Measurements from ENCODE around the gene ZYG11A.

- TF ChIP-seq, protein P1, sequence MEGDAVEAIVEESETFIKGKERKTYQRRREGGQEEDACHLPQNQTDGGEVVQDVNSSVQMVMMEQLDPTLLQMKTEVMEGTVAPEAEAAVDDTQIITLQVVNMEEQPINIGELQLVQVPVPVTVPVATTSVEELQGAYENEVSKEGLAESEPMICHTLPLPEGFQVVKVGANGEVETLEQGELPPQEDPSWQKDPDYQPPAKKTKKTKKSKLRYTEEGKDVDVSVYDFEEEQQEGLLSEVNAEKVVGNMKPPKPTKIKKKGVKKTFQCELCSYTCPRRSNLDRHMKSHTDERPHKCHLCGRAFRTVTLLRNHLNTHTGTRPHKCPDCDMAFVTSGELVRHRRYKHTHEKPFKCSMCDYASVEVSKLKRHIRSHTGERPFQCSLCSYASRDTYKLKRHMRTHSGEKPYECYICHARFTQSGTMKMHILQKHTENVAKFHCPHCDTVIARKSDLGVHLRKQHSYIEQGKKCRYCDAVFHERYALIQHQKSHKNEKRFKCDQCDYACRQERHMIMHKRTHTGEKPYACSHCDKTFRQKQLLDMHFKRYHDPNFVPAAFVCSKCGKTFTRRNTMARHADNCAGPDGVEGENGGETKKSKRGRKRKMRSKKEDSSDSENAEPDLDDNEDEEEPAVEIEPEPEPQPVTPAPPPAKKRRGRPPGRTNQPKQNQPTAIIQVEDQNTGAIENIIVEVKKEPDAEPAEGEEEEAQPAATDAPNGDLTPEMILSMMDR (IDR thresholded peaks at IDR 0.05) = no peak
- no peak for TF ChIP-seq ZFX (IDR thresholded peaks at IDR 0.05; ENCODE audit: borderline replicate concordance)
These were observed 24.7 kb downstream of the ZYG11A start for GRCh38 chr1:52867087-52867863.

Data from 22Rv1 (cell line).